Naive thymus-derived CD4-positive, alpha-beta T cell (primary cell): ENCODE results near the gene ATP7B. TPM values are rescaled to one million over a fixed set of nuclear protein-coding genes. Genes with fewer than 3 reads are reported as not detected.

Source experiments
- ATAC-seq: fragments of 150-1000 bp; cut with Tn5 transposase; 2 replicates; pipeline ENCODE4 v1.10.0; 2021; ENCODE audit warnings: mild to moderate bottlenecking, moderate library complexity
- CTCF ChIA-PET: fragments of 350-600 bp; sonication (Branson Sonifier 250); formaldehyde crosslinking; loops from one replicate; lab custom pipeline; 2021; ENCODE audit warnings: antibody characterized with exemption; lab: Charles Lee
- POLR2A ChIA-PET: fragments of 350-600 bp; sonication (Branson Sonifier 250); formaldehyde crosslinking; loops from one replicate; lab custom pipeline; 2021; ENCODE audit warnings: antibody characterized with exemption, inconsistent platforms; lab: Charles Lee
- DNase-seq, 9 donors: peaks; one replicate each; pipeline versions ENCODE4 v3.0.0 to v3.0.0-alpha.2; 2020 to 2022; ENCODE audit warnings: mixed read lengths in 1 of 9
- H3K27ac ChIP-seq: one replicate; pipeline ENCODE4 v1.7.0; 2013; ENCODE audit warnings: mild to moderate bottlenecking, low read depth, low read length, moderate library complexity
- H3K27me3 ChIP-seq, 2 donors: one replicate each; pipeline ENCODE4 v1.7.0; 2013; ENCODE audit warnings: low read length in 2 of 2, mild to moderate bottlenecking in 2 of 2, moderate library complexity in 2 of 2; ENCODE audit not compliant: control insufficient read depth in 2 of 2, insufficient read depth in 2 of 2
- H3K36me3 ChIP-seq, 3 experiments: 1 replicate in 2 of 3; 2 replicates in 1 of 3; pipeline ENCODE4 v1.7.0; 2013; ENCODE audit warnings: low read length in 3 of 3, mild to moderate bottlenecking in 3 of 3, moderate library complexity in 1 of 3; ENCODE audit not compliant: insufficient read depth in 3 of 3, control insufficient read depth in 2 of 3
- H3K4me1 ChIP-seq, 2 donors: one replicate each; pipeline ENCODE4 v1.7.0; 2013; ENCODE audit warnings: low read length in 2 of 2, mild to moderate bottlenecking in 2 of 2, moderate library complexity in 1 of 2; ENCODE audit not compliant: control insufficient read depth in 2 of 2, insufficient read depth in 2 of 2
- H3K4me3 ChIP-seq: 2 replicates; pipeline ENCODE4 v1.7.0; 2013; ENCODE audit warnings: mild to moderate bottlenecking, low read length
- H3K9me3 ChIP-seq, 3 experiments: 1 replicate in 2 of 3; 2 replicates in 1 of 3; pipeline ENCODE4 v1.7.0; 2013; ENCODE audit warnings: low read length in 3 of 3; ENCODE audit not compliant: control insufficient read depth in 2 of 3
- H3K27ac Mint-ChIP-seq, 9 donors: one replicate each; pipeline ENCODE4 v1.8.0; 2020 to 2022; ENCODE audit warnings: mixed read lengths in 9 of 9, mild to moderate bottlenecking in 8 of 9, moderate library complexity in 5 of 9, inconsistent platforms in 2 of 9
- H3K27me3 Mint-ChIP-seq, 5 donors: one replicate each; pipeline ENCODE4 v1.8.0; 2021 to 2022; ENCODE audit warnings: mixed read lengths in 5 of 5, mild to moderate bottlenecking in 1 of 5
- H3K36me3 Mint-ChIP-seq, 5 donors: one replicate each; pipeline ENCODE4 v1.8.0; 2020 to 2022; ENCODE audit warnings: mixed read lengths in 5 of 5, mild to moderate bottlenecking in 3 of 5, inconsistent platforms in 1 of 5
- H3K4me1 Mint-ChIP-seq, 7 donors: one replicate each; pipeline ENCODE4 v1.8.0; 2020 to 2022; ENCODE audit warnings: mixed read lengths in 7 of 7, mild to moderate bottlenecking in 3 of 7, inconsistent platforms in 1 of 7
- H3K4me3 Mint-ChIP-seq, 10 donors: one replicate each; pipeline ENCODE4 v1.8.0; 2020 to 2022; ENCODE audit warnings: mild to moderate bottlenecking in 10 of 10, mixed read lengths in 10 of 10, moderate library complexity in 6 of 10, inconsistent platforms in 2 of 10
- H3K9me3 Mint-ChIP-seq, 11 donors: one replicate each; pipeline ENCODE4 v1.8.0; 2020 to 2022; ENCODE audit warnings: mixed read lengths in 11 of 11, mild to moderate bottlenecking in 4 of 11, inconsistent platforms in 1 of 11, moderate library complexity in 1 of 11
- intact Hi-C, 2 donors: fragments of 100-400 bp; cut with micrococcal nuclease; formaldehyde crosslinking; loops; one replicate each; pipeline ENCODE4 v1.15.1; 2023
- polyA plus RNA-seq, 2 donors: library from polyadenylated mRNA; unstranded; fragments of 300-500 nt; fragmentation: Illumina TruSeq; gene quantifications; one replicate each; pipeline ENCODE4 v1.2.3, GENCODE V29; 2021
- total RNA-seq, 6 experiments: library from RNA in 5 of 6; stranded (reverse) in 5 of 6; gene quantifications; 1 replicate in 5 of 6; 2 replicates in 1 of 6; pipeline ENCODE4 v1.2.3 and lab custom pipeline; 2021 to 2026

The ATP7B gene
- total and polyA plus RNA-seq, 7 experiments from 2014 or later: 0.18 to 1.4 (median 1.3) TPM

- intact Hi-C loops: loop anchor here in 1 of 2 donors (1.0 kb wide), 1 partner anchor 8 kb away; no protein-coding TSS in a partner anchor
- H3K27ac ChIP-seq: peak overlapping the region; percentile 62
- no peaks in the 10 kb centered on the region for H3K27me3 ChIP-seq
- H3K27me3 Mint-ChIP-seq: peaks cover 0 to 8% (median 3%) of the 10 kb centered on the region in 5 donors
- peaks cover 4 to 29% (median 17%) of the 10 kb centered on the region in 5 donors for H3K36me3 Mint-ChIP-seq
- H3K4me3 ChIP-seq: no peak overlapping the region
- peaks cover 0 to 19% (median 10%) of the 10 kb centered on the region in 3 experiments for H3K9me3 ChIP-seq
- H3K4me3 Mint-ChIP-seq: peak overlapping the region; percentile 18 to 79 (median 50)
- H3K4me1 Mint-ChIP-seq: peaks cover 22 to 57% (median 46%) of the 10 kb centered on the region in 7 donors
- DNase-seq (peak in 7 of 9 donors; percentile 48 to 75 (median 70)), ATAC-seq (peak; percentile 78)
- H3K36me3 ChIP-seq: no peaks in the 10 kb centered on the region
- peaks cover 5 to 36% of the 10 kb centered on the region in 2 donors for H3K4me1 ChIP-seq
- H3K27ac Mint-ChIP-seq: peak overlapping the region; percentile 48 to 96 (median 85)
- ChIA-PET CTCF (interaction anchor here (1.0 kb wide), 2 partner anchors 9 to 38 kb away, joined by 3 read pairs; no protein-coding TSS in a partner anchor), POLR2A (interaction anchor here (0.6 to 2.0 kb wide), 7 partner anchors 9 to 237 kb away, joined by 3 to 15 read pairs (median 3); no protein-coding TSS in a partner anchor)
- peaks cover 8 to 49% (median 22%) of the 10 kb centered on the region in 11 donors for H3K9me3 Mint-ChIP-seq
These were observed 60.5 kb downstream of the ATP7B start for GRCh38 chr13:51950722-51951121.

GRCh38 chr13:51946163-51946669 lies 65.0 kb downstream of the ATP7B start:
- intact Hi-C loops: no loop called here
- Histone ChIP-seq H3K27me3 (no peaks in the 10 kb centered on the region), H3K4me1 (peaks cover 12 to 49% of the 10 kb centered on the region in 2 donors), H3K27ac (no peak overlapping the region), H3K36me3 (no peaks in the 10 kb centered on the region), H3K9me3 (peaks cover 0 to 19% (median 10%) of the 10 kb centered on the region in 3 experiments), H3K4me3 (no peak overlapping the region)
- DNase-seq (no peak), ATAC-seq (no peak)
- CTCF ChIA-PET: no interaction called here
- peak overlapping the region in 1 of 10 donors; percentile 7 for H3K4me3 Mint-ChIP-seq
- H3K4me1 Mint-ChIP-seq: peaks cover 44 to 63% (median 56%) of the 10 kb centered on the region in 7 donors
- POLR2A ChIA-PET: no interaction called here
- peaks cover 4 to 26% (median 13%) of the 10 kb centered on the region in 5 donors for H3K36me3 Mint-ChIP-seq
- peak overlapping the region in 2 of 9 donors; percentile 2 to 36 for H3K27ac Mint-ChIP-seq
- peaks cover 0 to 29% (median 0%) of the 10 kb centered on the region in 5 donors for H3K27me3 Mint-ChIP-seq
- peaks cover 8 to 41% (median 19%) of the 10 kb centered on the region in 11 donors for H3K9me3 Mint-ChIP-seq

GRCh38 chr13:51945149-51945548 lies 66.1 kb downstream of the ATP7B start:
- DNase-seq (no peak), ATAC-seq (no peak)
- Histone ChIP-seq H3K9me3 (peaks cover 0 to 10% (median 4%) of the 10 kb centered on the region in 3 experiments), H3K27me3 (no peaks in the 10 kb centered on the region), H3K36me3 (no peaks in the 10 kb centered on the region), H3K4me1 (peaks cover 7 to 45% of the 10 kb centered on the region in 2 donors), H3K4me3 (no peak overlapping the region), H3K27ac (no peak overlapping the region)
- Mint-ChIP-seq H3K27me3 (peaks cover 0 to 31% (median 0%) of the 10 kb centered on the region in 5 donors), H3K27ac (peak overlapping the region in 5 of 9 donors; percentile 1 to 79 (median 35)), H3K36me3 (peaks cover 0 to 18% (median 5%) of the 10 kb centered on the region in 5 donors), H3K9me3 (peaks cover 0 to 30% (median 8%) of the 10 kb centered on the region in 11 donors), H3K4me3 (peak overlapping the region in 6 of 10 donors; percentile 5 to 87 (median 45)), H3K4me1 (peaks cover 33 to 60% (median 54%) of the 10 kb centered on the region in 7 donors)
- POLR2A ChIA-PET: no interaction called here
- CTCF ChIA-PET: interaction anchor here (0.6 kb wide), 1 partner anchor 1948 kb away, joined by 3 read pairs; no protein-coding TSS in a partner anchor
- intact Hi-C loops: no loop called here

- CTCF ChIA-PET: interaction anchor here (0.6 kb wide), 1 partner anchor 1947 kb away, joined by 3 read pairs; no protein-coding TSS in a partner anchor
- POLR2A ChIA-PET: no interaction called here
- H3K9me3 ChIP-seq: peaks cover 0 to 3% (median 0%) of the 10 kb centered on the region in 3 experiments
- peaks cover 0 to 23% (median 3%) of the 10 kb centered on the region in 11 donors for H3K9me3 Mint-ChIP-seq
- DNase-seq (no peak), ATAC-seq (no peak)
- H3K27ac ChIP-seq: no peak overlapping the region
- intact Hi-C loops: loop anchor here in 1 of 2 donors (5.0 kb wide), 1 partner anchor 142 kb away; the partner anchor contains the start of gene DHRS12
- peak overlapping the region in 5 of 9 donors; percentile 8 to 58 (median 38) for H3K27ac Mint-ChIP-seq
- H3K4me1 Mint-ChIP-seq: peaks cover 33 to 58% (median 55%) of the 10 kb centered on the region in 7 donors
- H3K4me1 ChIP-seq: peaks cover 6 to 40% of the 10 kb centered on the region in 2 donors
- no peaks in the 10 kb centered on the region for H3K36me3 ChIP-seq
- no peaks in the 10 kb centered on the region for H3K27me3 ChIP-seq
- H3K27me3 Mint-ChIP-seq: peaks cover 0 to 33% (median 0%) of the 10 kb centered on the region in 5 donors
- peak overlapping the region in 5 of 10 donors; percentile 9 to 88 (median 81) for H3K4me3 Mint-ChIP-seq
- H3K36me3 Mint-ChIP-seq: peaks cover 0 to 17% (median 3%) of the 10 kb centered on the region in 5 donors
- H3K4me3 ChIP-seq: no peak overlapping the region
These were observed 66.8 kb downstream of the ATP7B start for GRCh38 chr13:51944428-51944827.

- no peak overlapping the region for H3K4me3 ChIP-seq
- ATAC-seq: no peak
- POLR2A ChIA-PET: no interaction called here
- Mint-ChIP-seq H3K4me1 (peaks cover 33 to 61% (median 56%) of the 10 kb centered on the region in 7 donors), H3K4me3 (peak overlapping the region in 8 of 10 donors; percentile 27 to 94 (median 88)), H3K27me3 (peaks cover 0 to 34% (median 0%) of the 10 kb centered on the region in 5 donors), H3K9me3 (peaks cover 0 to 18% (median 0%) of the 10 kb centered on the region in 11 donors), H3K27ac (peak overlapping the region in 7 of 9 donors; percentile 19 to 95 (median 78)), H3K36me3 (peaks cover 0 to 14% (median 0%) of the 10 kb centered on the region in 5 donors)
- H3K36me3 ChIP-seq: no peaks in the 10 kb centered on the region
- no peaks in the 10 kb centered on the region for H3K27me3 ChIP-seq
- peaks cover 6 to 40% of the 10 kb centered on the region in 2 donors for H3K4me1 ChIP-seq
- H3K27ac ChIP-seq: no peak overlapping the region
- no peaks in the 10 kb centered on the region for H3K9me3 ChIP-seq
- intact Hi-C loops: loop anchor here in 1 of 2 donors (2.0 to 5.0 kb wide), 2 partner anchors 119 to 141 kb away; partner anchors contain the start of gene DHRS12
- CTCF ChIA-PET: no interaction called here
- DNase-seq: no peak
These were observed 67.5 kb downstream of the ATP7B start for GRCh38 chr13:51943721-51944120.

- peak overlapping the region; percentile 70 to 94 (median 88) for H3K4me3 Mint-ChIP-seq
- DNase-seq (peak in 7 of 9 donors; percentile 34 to 63 (median 57)), ATAC-seq (peak; percentile 83)
- CTCF ChIA-PET: interaction anchor here (0.9 to 1.4 kb wide), 2 partner anchors 9 to 110 kb away, joined by 3 read pairs; no protein-coding TSS in a partner anchor
- Histone ChIP-seq H3K27me3 (no peaks in the 10 kb centered on the region), H3K4me1 (peaks cover 6 to 40% of the 10 kb centered on the region in 2 donors), H3K4me3 (peak overlapping the region; percentile 52), H3K9me3 (no peaks in the 10 kb centered on the region), H3K36me3 (no peaks in the 10 kb centered on the region), H3K27ac (peak overlapping the region; percentile 50)
- peaks cover 0 to 7% (median 0%) of the 10 kb centered on the region in 11 donors for H3K9me3 Mint-ChIP-seq
- peaks cover 0 to 34% (median 0%) of the 10 kb centered on the region in 5 donors for H3K27me3 Mint-ChIP-seq
- intact Hi-C loops: loop anchor here in 1 of 2 donors (1.0 to 5.0 kb wide), 6 partner anchors 8 to 140 kb away; partner anchors contain the start of genes ALG11 and DHRS12
- peak overlapping the region; percentile 58 to 95 (median 84) for H3K27ac Mint-ChIP-seq
- H3K36me3 Mint-ChIP-seq: peaks cover 0 to 11% (median 0%) of the 10 kb centered on the region in 5 donors
- POLR2A ChIA-PET: interaction anchor here (0.5 to 2.9 kb wide), 5 partner anchors 9 to 252 kb away, joined by 3 to 15 read pairs (median 3); no protein-coding TSS in a partner anchor
- H3K4me1 Mint-ChIP-seq: peaks cover 33 to 64% (median 58%) of the 10 kb centered on the region in 7 donors
These were observed 69.1 kb downstream of the ATP7B start for GRCh38 chr13:51942189-51942588.
